ENCODE results near the gene CLEC4E.
"Not testable (repeated sequence)": the region's sequence is repeated elsewhere in the genome, so short reads cannot be mapped to it uniquely, and the experiment has no call there.

CLEC4E gene

DNA sequence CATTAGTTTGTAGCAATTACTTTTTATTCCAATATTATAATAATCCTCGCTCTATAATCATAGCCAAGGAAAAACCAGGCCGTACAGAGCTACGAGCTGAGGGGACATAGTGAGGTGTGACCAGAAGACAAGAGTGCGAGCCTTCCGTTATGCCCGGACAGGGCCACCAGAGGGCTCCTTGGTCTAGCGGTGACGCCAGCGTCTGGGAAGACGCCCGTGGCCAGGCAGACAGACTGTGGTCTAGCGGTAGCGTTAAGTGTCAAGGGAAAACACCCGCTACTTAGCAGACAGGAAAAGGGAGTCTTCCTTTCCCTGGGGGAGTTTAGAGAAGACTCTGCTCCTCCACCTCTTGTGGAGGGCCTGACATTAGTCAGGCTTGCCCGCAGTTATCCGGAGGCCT is 2.9 kb downstream of the CLEC4E start:
- not testable (repeated sequence) for DNase-seq

DNA sequence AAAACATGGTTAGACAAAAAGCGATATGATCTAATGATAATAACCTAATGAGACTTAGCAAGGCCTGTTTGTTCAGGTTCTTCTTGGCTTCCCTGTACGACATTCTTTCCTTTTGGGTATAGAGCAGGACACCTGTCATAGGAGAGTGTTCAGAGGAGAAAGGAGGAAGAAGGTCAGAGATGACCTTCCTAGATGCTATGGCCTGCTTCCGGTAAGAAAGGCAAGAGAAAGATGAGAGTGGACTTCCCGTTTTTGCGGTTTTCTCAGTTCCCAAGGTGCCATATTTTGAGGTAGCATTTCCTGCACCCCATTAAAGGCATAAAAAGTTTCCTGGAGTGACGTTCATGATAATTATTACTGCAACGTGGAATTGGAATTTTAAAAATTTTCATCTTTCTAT is 8.7 kb downstream of the CLEC4E start:
- no peak for DNase-seq

DNA sequence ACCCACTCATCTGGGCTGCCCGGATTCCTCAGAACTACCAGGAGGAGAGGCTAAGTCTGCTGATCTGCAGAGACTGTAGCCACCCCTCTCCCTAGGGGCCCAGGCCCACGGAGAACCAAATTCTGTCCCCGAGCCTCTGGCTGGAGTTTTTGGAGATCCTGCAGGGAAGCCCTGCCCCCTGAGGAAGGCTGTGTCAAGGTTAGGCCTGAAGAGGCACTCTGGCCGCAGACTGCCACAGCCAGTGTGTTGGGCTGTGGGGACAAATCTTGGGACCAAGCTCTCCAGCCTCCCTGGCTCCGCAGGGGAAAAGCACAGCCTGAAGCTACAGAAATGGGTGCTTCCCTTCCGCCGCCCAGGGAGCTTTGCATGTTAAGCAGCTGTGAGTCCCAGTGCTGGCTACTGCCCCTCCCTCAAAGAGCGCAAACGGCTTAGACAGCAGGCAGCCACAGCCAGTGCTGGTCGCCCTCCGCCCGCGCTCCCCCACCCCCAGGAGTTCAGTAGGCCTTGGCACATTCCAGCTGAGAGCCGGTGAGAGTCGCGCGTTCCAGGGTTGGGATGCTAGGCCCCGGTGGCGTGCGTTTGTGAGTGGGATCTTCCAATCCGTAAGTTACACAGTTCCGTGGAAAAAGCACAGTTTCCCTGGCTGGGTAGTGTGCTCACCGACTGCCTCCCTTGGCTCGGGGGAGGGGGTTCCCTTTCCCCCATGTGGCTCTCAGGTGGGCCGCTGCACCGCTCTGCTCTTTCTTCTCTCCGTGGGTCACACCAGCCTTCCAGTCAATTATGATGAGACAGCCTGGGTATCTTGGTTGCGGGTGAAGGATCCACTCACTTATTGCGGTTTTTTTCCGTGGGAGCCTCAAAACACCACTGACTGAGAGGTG is 13.2 kb downstream of the CLEC4E start:
- no peak for DNase-seq

DNA sequence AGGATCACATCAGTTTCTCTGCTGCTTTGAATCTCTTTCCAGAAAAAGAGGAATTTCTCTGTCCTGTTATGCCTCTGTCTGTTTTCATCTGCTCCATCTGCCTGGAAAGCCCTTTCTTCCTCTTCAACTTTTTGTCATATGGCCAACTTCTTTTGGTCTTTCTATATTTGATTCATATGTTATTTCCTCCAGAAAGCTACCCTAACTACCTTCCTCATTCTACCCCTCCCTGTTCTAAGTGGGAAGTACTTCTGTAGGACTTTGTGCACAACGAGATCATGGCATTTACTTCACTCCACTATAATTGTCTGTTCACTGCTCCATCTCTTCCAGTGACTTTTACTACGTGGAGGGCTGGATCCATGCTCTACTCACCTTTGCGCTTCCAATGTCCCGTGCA is 21.5 kb downstream of the CLEC4E start:
- DNase-seq: no peak

DNA sequence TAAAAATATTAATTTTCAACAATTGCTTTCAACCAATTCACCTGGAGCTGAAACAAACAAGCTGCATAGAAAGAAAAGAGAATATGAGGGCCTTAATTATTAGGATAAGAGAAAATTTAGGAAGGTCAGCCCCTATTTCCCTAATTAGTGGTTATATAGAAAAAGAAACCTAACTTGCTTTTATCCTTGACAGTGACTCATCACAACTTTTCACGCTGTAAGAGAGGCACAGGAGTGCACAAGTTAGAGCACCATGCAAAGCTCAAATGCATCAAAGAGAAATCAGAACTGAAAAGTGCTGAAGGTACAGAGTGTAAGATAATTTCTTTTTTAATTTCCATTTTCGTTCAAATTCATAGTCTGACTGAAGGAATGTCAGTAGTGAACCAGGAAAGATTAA is 22.7 kb downstream of the CLEC4E start:
- no peak for DNase-seq

DNA sequence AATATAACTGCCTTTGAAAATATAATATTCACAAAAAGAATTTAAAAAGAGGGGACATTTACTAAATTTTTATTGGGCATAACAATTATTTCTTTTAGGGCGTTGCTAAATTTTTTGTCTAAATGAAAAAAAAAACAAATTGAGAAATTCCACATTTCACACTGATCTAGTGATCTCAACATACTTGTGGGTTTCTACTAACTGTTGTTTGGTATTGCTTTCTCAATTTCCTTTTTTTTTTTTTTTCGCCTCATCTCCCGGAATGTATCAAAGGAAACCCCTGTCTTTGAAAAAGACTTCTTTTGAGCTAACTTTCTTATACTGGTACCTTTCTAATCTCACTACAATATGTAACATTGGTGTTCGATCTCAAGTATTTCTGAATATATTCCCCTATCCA is 27.4 kb downstream of the CLEC4E start, which contains the start of gene CLEC4D:
CLEC4D (plus strand) TSS at position 248 of the 400 bp plus-strand sequence. CDS start 230 bp downstream, outside the sequence.
- no peak for DNase-seq

DNA sequence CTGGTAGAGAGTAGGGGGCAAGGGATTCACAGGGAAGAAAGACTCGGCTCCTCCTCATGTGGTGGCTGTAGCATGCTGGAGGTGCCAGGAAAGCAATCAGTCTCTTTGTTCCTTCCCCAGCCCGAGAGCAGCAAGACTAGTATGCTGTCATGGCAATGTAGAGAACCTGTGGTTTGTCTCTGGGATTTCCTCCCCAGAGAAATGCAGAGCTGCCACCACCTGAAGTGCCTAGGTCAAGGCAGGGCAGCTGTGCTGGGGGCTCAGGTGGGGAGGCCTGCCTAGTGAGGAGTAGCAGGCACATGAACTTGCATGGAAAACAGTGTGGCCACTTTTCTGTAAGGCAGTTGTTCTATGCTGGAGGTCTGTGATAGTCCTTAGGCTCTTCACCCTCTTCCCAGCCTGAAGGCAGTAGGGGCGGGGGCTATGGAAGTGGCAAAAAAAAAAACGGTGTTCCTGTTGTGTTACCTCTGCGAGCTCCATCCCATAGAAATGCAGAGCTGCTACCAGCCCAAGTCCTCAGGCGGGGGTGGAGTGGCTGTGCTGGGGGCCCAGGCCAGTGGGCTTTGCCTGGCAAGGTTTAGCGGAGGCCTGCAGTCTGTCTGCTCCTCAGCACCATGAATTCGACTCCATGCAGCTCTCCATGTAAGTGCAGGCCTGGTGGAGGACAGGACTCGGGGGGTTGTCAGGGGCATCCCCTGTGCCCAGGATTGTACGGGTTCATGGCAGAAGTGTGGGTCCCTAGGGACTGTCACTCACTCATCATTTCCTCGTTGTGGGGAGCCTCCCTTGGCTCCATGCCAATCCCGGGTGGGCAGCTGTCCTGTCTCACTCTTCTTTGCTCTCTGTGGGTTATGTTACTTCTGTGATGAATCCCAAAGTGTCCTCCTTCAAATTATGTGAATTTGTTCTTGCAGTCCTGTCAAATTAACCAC is 31.5 kb downstream of the CLEC4E start:
- DNase-seq: no peak

DNA sequence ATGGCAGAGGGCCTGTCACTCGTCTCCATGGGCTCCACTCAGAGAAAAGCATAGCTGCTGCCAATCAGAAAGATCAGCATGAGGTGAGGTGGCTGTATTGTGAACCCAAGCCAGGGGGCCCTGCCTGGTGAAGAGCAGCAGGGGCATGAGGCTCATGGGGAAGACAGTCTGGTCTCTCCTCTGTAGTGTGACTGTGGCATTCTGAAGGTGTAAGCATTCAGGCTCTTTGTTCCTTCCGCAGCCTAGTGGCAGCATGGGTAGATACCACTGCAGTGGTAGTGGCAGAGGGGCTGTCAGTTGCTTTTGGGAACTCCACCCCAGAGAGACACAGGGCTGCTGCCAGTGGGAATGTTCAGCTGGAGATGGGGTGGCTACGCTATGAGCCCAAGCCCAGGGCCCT is 32.5 kb downstream of the CLEC4E start:
- no peak for DNase-seq

DNA sequence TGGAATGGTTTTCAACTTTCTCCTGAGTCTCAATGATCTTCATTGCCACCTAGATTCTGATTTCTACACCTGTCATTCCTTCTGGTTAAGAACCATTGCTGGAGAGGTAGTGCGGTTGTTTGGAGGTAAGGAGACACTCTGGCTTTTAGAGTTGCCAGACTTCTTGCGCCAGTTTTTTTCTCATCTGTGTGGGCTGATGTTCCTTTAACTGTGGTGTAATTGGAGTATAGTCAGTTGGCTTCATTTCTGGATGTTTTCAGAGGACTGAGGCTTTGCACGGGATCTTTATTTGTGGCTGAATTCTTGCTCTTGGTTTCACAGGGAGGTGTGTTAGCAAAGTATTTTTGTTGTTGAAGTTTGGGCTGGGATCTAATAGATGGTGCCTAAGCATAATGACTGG is 33.1 kb downstream of the CLEC4E start:
- DNase-seq: no peak

DNA sequence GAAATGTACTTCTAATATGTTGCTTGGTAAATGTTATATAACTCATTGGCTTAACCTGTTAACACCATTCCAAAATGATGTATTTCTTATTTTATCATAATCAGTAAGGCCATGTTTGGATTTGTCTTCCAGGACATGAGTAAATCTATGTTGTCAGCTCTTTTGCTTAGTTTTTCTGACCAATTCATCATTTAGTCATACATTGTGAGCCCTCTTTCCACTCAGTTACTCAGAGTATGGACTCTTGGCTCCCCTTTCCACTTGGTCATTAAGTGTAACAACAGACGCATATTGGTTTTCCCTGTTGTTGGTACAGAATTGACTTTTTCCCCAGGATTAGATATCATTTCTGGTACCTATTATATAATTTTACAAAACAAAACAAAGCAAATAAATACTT is 36.4 kb downstream of the CLEC4E start:
- DNase-seq: no peak

DNA sequence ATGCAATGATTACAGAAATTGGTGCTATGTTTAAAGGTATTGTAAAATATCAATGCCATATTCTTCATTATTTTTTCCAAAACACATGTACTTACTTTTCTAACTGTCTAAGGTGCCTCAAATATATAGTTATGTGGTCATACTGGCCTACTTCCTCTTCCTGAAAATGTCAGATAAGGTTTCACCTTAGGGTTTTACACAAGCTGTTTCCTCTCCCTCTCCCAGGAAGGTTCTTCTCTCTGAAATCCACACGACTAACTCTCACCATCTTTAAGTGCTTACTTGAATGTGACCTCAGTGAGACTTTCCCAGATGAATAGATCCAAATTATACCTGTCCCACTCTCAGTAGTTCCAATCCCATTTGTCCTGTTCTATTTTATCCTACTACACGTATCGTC is 39.0 kb downstream of the CLEC4E start:
- no peak for DNase-seq

DNA sequence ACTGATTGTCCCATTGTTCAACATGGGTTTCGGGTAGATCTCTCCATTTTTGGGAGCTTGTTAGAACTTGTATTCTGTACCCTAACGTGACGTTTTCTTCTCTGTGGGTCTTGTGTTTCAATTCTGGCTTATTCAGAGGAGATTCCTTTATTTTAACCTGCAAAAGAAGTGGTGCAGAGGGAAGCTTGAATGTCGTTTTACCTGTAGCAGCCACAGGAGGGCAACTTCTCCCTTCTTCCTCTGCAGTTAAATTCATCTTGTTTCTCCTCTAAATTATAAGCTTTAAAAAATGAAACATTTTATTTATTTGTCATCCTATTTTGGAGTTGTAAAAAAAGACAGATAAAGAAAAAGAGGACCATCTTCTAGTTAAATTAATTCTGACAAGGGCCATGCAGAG is 41.1 kb downstream of the CLEC4E start:
- no peak for DNase-seq

DNA sequence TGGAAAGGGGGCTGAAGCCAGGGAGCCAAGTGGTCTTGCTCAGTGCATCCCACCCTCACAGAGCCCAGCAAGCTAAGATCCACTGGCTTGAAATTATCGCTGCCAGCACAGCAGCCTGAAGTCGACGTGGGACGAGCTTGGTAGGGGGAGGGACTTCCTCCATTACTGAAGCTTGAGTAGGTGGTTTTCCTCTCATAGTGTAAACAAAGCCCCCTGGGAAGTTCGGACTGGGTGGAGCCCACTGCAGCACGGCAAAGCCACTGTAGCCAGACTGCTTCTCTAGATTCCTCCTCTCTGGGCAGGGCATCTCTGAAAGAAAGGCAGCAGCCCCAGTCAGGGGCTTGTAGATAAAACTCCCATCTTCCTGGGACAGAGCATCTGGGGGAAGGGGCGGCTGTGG is 44.6 kb downstream of the CLEC4E start:
- DNase-seq: not testable (repeated sequence)

DNA sequence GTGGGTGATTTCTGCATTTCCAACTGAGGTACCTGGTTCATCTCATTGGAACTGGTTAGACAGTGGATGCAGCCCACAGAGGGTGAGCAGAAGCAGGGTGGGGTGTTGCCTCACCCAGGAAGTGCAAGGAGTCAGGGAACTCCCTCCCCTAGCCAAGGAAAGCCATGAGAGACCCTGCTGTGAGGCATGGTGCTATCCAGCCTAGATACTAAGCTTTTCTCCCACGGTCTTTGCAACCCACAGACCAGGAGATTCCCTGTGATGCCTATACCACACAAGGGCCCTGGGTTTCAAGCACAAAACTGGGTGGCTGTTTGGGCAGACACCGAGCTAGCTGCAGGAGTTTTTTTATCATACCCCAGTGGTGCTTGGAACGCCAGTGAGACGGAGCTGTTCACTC is 45.0 kb downstream of the CLEC4E start:
- DNase-seq: not testable (repeated sequence)

DNA sequence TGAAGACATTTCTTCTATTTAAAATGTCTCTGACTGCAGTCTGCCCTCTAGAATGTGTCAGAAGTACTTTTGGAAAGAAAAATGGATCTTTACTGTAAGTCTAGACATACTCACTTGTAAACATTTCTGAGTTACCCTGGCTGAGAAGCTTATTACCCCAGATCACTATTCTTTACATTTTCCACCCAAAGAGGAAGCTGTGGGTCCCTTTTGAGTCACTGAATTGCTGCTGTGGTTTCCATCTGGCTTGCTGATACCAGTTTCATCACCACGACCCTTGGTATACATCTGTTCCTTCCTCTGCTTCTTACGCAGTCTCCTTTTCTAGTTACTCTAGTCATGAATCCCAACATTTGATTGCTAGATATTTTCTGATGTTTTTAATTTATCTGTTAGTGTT is 47.6 kb downstream of the CLEC4E start:
- no peak for DNase-seq

DNA sequence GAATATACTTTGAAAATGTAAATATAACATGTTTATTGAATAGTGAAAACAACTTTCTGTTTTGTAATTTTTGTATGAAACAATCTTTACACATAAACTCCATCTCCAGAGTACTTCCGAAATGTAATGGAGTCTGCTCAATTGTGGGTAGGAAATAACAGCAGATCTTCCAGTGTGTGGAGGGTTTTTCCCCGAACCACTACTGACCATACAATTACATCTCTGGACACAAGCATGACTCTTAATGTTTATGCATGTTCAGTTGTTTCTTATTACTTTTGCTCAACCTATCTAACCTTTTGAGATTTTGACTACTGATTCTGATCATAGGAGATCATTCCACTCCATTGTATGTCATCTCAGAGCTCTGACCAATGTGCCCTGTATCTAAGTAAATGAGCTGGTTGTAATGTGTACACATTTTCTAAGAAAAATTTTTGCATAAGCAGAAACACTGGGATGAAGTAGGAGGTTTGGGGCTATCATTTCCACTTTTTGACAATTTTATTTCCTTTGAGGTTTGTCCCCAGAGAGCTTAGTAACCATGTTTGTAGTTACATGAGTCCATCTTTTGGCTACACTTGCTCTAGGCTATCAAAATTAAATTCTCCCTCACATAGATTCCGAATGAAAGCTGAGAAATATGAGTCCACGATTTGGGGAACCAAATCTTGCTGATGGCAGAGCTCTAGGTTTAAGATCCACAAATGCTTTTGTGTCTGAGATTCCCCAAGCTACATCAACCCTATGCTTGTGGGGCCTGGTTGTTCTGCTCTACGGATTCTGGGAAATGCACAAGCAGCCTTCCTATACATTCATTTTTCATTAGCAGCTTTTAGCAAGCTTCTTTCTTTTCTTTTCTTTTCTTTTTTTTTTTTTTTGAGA is 48.8 kb downstream of the CLEC4E start:
- no peak for DNase-seq

All from NCI-H446 (cell line).